Kidney (tissue), 14 donors: Measurements from ENCODE around the gene MCM3AP. TPM values are rescaled to one million over a fixed set of nuclear protein-coding genes. Genes with fewer than 3 reads are reported as not detected.

Source experiments
- DNase-seq, 5 donors: peaks; one replicate each; pipeline ENCODE4 v3.0.0-alpha.2; 2013 to 2020
- FAIRE-seq: peaks from 2 replicates; lab custom pipeline; 2012; peaks lifted over from hg19 to GRCh38; lab: Jason Lieb, UNC
- H3K27ac ChIP-seq, 2 donors: one replicate each; pipeline ENCODE4 v1.7.0; 2013; ENCODE audit warnings: low read depth in 2 of 2, low read length in 2 of 2, inconsistent platforms in 1 of 2
- H3K27me3 ChIP-seq: one replicate; pipeline ENCODE4 v1.7.1; 2013; ENCODE audit warnings: low read length, inconsistent platforms; ENCODE audit not compliant: control insufficient read depth, insufficient read depth
- H3K36me3 ChIP-seq, 3 donors: one replicate each; pipeline versions ENCODE4 v1.7.0 to v1.7.1; 2013; ENCODE audit warnings: low read length in 3 of 3, control low read depth in 1 of 3, inconsistent platforms in 1 of 3; ENCODE audit not compliant: insufficient read depth in 3 of 3, control insufficient read depth in 2 of 3
- H3K4me1 ChIP-seq, 3 donors: one replicate each; pipeline versions ENCODE4 v1.7.0 to v1.7.1; 2013; ENCODE audit warnings: low read length in 3 of 3, inconsistent platforms in 1 of 3, low read depth in 1 of 3; ENCODE audit not compliant: control insufficient read depth in 2 of 3, insufficient read depth in 2 of 3
- H3K4me3 ChIP-seq, 3 donors: one replicate each; pipeline versions ENCODE4 v1.7.0 to v1.8.1; 2013; ENCODE audit warnings: low read length in 3 of 3, control low read depth in 1 of 3, inconsistent platforms in 1 of 3
- H3K9ac ChIP-seq, 3 donors: one replicate each; pipeline versions ENCODE4 v1.7.0 to v1.7.1; 2013; ENCODE audit warnings: low read length in 3 of 3, control low read depth in 1 of 3, inconsistent platforms in 1 of 3
- H3K9me3 ChIP-seq, 3 donors: one replicate each; pipeline versions ENCODE4 v1.7.0 to v1.7.1; 2013; ENCODE audit warnings: low read length in 3 of 3, control low read depth in 1 of 3, inconsistent platforms in 1 of 3; ENCODE audit not compliant: control insufficient read depth in 2 of 3, insufficient read depth in 1 of 3
- intact Hi-C: fragments of 100-400 bp; cut with DNase I; formaldehyde crosslinking; loops from one replicate; pipeline ENCODE4 v1.11.1; 2022
- polyA plus RNA-seq: library from polyadenylated mRNA; stranded (reverse); fragments of 350-450 nt; fragmentation: Illumina TruSeq; extraction: RNeasy Lipid Tissue Mini Kit (QIAGEN cat#74804); gene quantifications from one replicate; pipeline ENCODE4 v1.2.3, GENCODE V29; 2014; ENCODE audit warnings: low read depth, low replicate concordance; ENCODE audit not compliant: insufficient read depth
- total RNA-seq: library from RNA; stranded (reverse); fragmentation: NEBNext Ultra II Directional; extraction: Animal tissue kit (Norgen Biotek cat#: 25700); gene quantifications from one replicate; pipeline ENCODE4 v1.2.1, GENCODE V29; 2021
- TF ChIP-seq, protein P1 (sequence below): IDR thresholded peaks from 3 replicates; pipeline ENCODE4 v1.5.1; 2012; ENCODE audit warnings: mild to moderate bottlenecking, moderate library complexity, borderline replicate concordance; ENCODE audit not compliant: insufficient read depth; ENCODE audit errors: extremely low read depth
- donor health status: control.
- donor health status: control.
- donor health status: control.
- donor health status: control.
- donor health status: control.
- donor health status: DM: yes; HTN: yes; CAD: no.
- donor health status: Normal renal cell carcinoma (clear cell type).

Gene MCM3AP
- total and polyA plus RNA-seq, 2 donors from 2014 or later: 29.0 to 101 TPM

DNA sequence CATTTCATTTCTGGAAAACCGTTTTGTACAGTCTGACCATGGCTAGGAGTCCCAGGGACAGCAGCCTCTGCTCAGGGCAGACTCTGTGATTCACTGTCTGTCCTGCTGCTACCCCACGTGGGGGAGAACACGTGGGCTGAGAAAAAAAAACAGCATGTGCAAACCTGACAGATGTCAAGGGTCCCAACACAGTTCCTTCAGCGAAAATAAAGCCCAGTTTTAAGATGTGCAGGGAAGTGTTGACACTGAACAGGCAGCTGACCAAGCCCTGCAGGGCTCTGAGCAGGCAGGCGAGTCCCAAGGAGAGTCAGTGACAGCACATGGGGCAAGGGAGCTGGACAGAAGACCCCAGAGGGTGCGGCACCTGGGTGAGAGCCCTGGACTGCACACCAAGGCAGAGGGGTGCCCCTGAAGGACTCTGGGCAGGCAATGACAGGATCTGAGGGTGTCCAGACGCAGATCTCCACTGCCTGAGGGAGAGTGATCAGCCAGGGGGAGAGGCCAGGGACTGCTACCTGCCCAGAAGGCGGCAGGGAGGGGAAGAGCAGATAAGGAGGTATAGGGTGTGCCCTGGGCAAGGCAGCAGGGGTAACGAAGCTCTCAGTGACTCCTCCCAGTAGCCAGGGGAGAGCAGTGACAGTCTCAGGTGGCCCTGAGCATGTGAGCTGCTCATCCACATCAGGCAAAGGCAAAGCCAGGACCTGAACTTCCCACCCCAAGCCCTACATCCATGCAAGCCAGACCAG, 96.0 kb downstream of the MCM3AP start:
- FAIRE-seq (no peak), DNase-seq (peak in 3 of 5 donors; percentile 29 to 45 (median 30))
- peaks cover 0 to 4% (median 0%) of the 10 kb centered on the region in 3 donors for H3K4me1 ChIP-seq
- intact Hi-C loops: no loop called here
- H3K36me3 ChIP-seq: peaks cover 7 to 18% (median 14%) of the 10 kb centered on the region in 3 donors
- no peak overlapping the region for H3K27ac ChIP-seq
- no peak overlapping the region for H3K9ac ChIP-seq
- TF ChIP-seq, protein P1, sequence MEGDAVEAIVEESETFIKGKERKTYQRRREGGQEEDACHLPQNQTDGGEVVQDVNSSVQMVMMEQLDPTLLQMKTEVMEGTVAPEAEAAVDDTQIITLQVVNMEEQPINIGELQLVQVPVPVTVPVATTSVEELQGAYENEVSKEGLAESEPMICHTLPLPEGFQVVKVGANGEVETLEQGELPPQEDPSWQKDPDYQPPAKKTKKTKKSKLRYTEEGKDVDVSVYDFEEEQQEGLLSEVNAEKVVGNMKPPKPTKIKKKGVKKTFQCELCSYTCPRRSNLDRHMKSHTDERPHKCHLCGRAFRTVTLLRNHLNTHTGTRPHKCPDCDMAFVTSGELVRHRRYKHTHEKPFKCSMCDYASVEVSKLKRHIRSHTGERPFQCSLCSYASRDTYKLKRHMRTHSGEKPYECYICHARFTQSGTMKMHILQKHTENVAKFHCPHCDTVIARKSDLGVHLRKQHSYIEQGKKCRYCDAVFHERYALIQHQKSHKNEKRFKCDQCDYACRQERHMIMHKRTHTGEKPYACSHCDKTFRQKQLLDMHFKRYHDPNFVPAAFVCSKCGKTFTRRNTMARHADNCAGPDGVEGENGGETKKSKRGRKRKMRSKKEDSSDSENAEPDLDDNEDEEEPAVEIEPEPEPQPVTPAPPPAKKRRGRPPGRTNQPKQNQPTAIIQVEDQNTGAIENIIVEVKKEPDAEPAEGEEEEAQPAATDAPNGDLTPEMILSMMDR: no peak
- no peaks in the 10 kb centered on the region for H3K27me3 ChIP-seq
- no peak overlapping the region for H3K4me3 ChIP-seq
- H3K9me3 ChIP-seq: no peaks in the 10 kb centered on the region

DNA sequence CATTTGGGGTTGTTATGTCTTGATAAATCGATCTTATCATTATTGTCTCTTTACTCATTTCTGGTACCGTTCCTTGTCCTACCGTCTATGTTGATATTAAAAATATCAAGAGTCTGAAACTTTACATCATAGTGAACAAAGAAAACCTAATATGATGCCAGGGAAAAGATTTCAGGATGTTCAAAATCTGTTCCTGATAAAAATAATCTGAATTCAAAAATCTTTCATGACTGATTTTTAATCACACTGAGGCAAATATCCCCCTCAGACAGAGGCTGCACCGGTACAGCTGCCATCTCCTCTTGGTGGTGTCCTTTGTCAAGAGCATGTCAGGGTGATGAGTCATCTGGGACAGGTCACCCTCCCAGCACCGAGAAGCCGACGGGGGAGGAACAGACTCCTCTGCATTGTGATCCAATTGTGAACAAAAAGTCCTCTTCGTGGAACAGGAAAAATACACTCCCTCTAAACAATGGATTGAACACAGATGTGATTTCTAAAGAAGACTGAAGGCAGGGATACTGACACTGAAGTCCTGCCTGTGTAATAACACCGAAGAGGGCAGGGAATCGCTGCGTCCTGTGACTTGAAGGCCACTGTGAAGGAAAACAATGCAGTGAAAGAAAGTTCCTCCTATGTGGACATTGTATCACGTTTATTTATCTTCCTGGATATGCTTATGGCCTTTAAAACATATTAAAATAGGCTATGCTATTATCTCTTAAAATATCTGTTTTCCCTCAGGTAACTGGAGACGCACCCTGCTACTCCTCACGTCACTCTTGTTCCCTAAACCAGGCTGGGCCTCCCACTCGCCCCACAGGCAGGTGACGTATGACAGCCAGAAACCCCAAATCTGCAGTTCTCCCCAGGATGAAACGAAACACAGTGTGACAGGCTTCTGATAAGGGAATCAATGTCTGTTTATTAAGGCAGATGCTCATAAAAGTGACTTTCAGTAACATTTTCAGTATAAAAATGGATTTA, 96.9 kb downstream of the MCM3AP start:
- no peaks in the 10 kb centered on the region for H3K9me3 ChIP-seq
- intact Hi-C loops: no loop called here
- peaks cover 3 to 12% (median 7%) of the 10 kb centered on the region in 3 donors for H3K36me3 ChIP-seq
- peaks cover 0 to 4% (median 0%) of the 10 kb centered on the region in 3 donors for H3K4me1 ChIP-seq
- DNase-seq: peak; percentile 58 to 77 (median 69)
- H3K4me3 ChIP-seq: no peak overlapping the region
- H3K27me3 ChIP-seq: no peaks in the 10 kb centered on the region
- no peak overlapping the region for H3K9ac ChIP-seq
- H3K27ac ChIP-seq: no peak overlapping the region
- FAIRE-seq: no peak
- TF ChIP-seq, protein P1: no peak

DNA sequence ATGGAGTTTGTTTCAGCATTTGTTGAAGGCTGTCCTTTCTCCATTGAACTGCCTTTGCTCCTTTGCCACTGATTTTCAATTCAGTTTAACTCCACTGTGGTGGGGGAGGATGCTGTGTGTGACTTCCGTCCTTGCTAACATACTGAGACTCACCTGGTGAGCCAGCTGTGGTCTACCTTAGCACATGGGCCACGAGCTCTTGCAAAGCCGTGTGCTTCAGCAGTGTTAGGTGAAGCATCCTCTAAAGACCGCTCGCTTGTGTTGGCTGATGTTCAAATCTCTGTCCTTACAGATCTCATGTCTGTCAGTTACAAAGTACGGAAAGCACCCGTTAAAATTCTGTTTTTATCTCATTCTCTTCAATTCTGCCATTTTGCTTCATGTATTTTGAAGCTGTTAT, 97.6 kb downstream of the MCM3AP start:
- intact Hi-C loops: no loop called here
- TF ChIP-seq, protein P1: no peak

More for the DNA sequence above, 97.6 kb downstream of the MCM3AP start:
- Histone ChIP-seq H3K36me3 (peaks cover 0 to 7% (median 0%) of the 10 kb centered on the region in 3 donors), H3K27ac (no peak overlapping the region), H3K4me1 (peaks cover 0 to 4% (median 0%) of the 10 kb centered on the region in 3 donors), H3K4me3 (no peak overlapping the region), H3K9ac (no peak overlapping the region), H3K27me3 (no peaks in the 10 kb centered on the region), H3K9me3 (no peaks in the 10 kb centered on the region)
- FAIRE-seq: no peak
- no peak for DNase-seq
